H1 (cell line): ENCODE data around the gene SLC45A1. TPM values are rescaled to one million over a fixed set of nuclear protein-coding genes. Genes with fewer than 3 reads are reported as not detected.

ENCODE experiments used
- CHD7 ChIP-seq: fragments of 300-600 bp; sonication (generic); IDR thresholded peaks from 2 replicates; pipeline ENCODE4 v1.7.1; 2012; ENCODE audit warnings: low read length, moderate library complexity, mild to moderate bottlenecking, inconsistent platforms; ENCODE audit not compliant: insufficient replicate concordance
- SIN3A ChIP-seq, 2 experiments: IDR thresholded peaks in 1 of 2; conservative IDR thresholded peaks in 1 of 2; 2 replicates each; pipeline ENCODE4 v1.6.1; 2011 to 2012; ENCODE audit warnings: low read length in 2 of 2, improper control_type of control experiment in 1 of 2, low read depth in 1 of 2, mild to moderate bottlenecking in 1 of 2
- polyA plus RNA-seq, 7 experiments: library from polyadenylated mRNA; depleted of rRNA in 3 of 7; stranded (reverse) in 5 of 7; unstranded in 2 of 7; fragments of >200 nt in 5 of 7; fragments of 200-250 nt in 2 of 7; gene quantifications; 1 replicate in 5 of 7; 2 replicates in 1 of 7; 4 replicates in 1 of 7; pipeline versions ENCODE4 v1.2.1 to v1.2.3, GENCODE V29; 2011 to 2013; ENCODE audit warnings: missing spikeins in 2 of 7, mixed read lengths in 2 of 7
- total RNA-seq: library from RNA; stranded (reverse); fragmentation: NEBNext Ultra II Directional; extraction: Animal tissue kit (Norgen Biotek cat#: 25700); gene quantifications from 2 replicates; pipeline ENCODE4 v1.2.1, GENCODE V29; 2021

SLC45A1 gene
- total and polyA plus RNA-seq, 2 of the 8 experiments (the other 6 are each of a cell fraction or from before 2014, with no cell fraction given), result 1.0 to 1.7 TPM

- TF ChIP-seq CHD7 (no peak), SIN3A (conservative IDR thresholded peaks at IDR 0.05 in 1 of 2, IDR thresholded peaks at IDR 0.05 in 1 of 2; ENCODE audit: low read depth in 1 of 2, low read length in 2 of 2) (no peak)
These were observed 41.6 kb upstream of the SLC45A1 start (continued) for GRCh38 chr1:8276173-8276914.
